GM19099 (cell line): Measurements from ENCODE around the gene ARRB1.

Source experiments
- POLR2A ChIP-seq: IDR thresholded peaks from 3 replicates; pipeline ENCODE4 v1.6.1; 2011; ENCODE audit warnings: low read depth; ENCODE audit not compliant: insufficient read length; ENCODE audit errors: extremely low read depth

The ARRB1 gene

GRCh38 chr11:75292943-75293342 lies 58.5 kb downstream of the ARRB1 start:
- no peak for TF ChIP-seq POLR2A

DNA sequence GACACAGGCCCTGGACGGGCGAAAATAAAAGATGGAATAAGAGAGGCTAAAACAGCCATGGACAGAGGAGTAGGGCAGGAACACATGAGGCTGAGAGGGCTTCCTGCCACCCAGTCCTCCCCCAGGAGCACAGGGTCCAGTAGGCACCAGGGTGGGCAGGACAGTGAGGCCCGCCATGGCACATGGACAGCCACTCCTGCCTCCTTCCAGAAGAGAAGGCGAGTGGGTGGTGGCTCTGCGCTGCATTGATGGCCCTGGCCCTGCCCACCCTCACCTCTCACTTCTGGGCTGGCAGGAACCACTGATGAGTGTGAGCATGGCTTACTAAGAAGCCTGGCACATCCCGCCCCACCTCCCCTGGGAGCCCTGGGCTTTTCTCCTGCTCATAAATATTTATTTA lies 59.7 kb downstream of the ARRB1 start:
- TF ChIP-seq POLR2A = no peak

DNA sequence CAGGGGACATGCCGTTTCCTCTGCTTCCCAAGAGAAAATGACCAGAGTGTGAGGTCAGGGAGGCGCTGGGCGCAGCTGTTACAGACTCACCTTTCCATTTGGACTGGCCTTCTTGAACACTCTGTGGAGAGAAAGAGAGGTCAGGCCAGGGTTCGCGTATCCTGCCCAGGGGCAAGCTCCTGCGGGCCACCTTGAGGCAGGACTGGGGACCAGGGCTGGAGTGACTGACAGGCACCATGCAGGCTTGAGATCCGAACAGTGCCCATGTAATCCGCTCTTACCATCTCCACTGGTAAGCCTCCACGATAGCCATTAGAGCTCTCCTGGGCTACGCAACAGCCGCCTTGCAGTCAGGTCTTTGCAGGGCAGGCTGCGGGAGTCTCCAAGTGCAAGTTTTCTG lies 61.5 kb downstream of the ARRB1 start:
- TF ChIP-seq POLR2A = no peak

GRCh38 chr11:75289511-75289760 lies 62.0 kb downstream of the ARRB1 start:
- TF ChIP-seq POLR2A = no peak

GRCh38 chr11:75287579-75287978 lies 63.9 kb downstream of the ARRB1 start:
- TF ChIP-seq POLR2A = no peak

GRCh38 chr11:75286826-75287465 lies 64.5 kb downstream of the ARRB1 start:
- TF ChIP-seq POLR2A = no peak

- no peak for TF ChIP-seq POLR2A
Observed at GRCh38 chr11:75285776-75286360, 65.6 kb downstream of the ARRB1 start.

DNA sequence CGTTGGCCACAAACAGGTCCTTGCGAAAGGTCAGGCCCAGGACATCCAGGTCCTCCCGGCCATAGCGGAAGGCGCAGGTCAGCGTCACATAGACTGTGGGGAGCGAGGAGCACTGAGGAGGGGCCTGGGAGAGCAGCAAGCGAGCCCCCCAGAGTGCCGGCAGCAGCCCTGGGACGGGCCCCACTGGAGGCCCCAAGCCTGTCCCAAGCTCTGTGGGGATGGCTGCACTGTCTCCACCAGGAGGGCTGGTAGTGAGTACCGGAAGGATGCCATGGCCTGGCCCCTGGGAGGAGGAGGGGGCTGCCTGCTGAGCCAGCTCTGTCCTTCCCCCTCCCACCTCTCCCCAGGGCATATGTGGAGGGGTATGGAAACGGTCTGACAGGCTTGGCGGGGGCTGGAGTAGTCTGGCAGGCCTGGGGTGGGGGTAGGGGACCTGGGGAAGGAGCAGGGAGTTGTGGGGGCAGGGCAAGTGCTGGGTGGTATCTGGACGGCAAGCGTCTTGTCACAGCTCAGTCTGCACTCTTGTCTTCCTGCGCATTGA lies 68.0 kb downstream of the ARRB1 start:
- no peak for TF ChIP-seq POLR2A

GRCh38 chr11:75281469-75282095 lies 69.9 kb downstream of the ARRB1 start:
- TF ChIP-seq POLR2A = no peak

DNA sequence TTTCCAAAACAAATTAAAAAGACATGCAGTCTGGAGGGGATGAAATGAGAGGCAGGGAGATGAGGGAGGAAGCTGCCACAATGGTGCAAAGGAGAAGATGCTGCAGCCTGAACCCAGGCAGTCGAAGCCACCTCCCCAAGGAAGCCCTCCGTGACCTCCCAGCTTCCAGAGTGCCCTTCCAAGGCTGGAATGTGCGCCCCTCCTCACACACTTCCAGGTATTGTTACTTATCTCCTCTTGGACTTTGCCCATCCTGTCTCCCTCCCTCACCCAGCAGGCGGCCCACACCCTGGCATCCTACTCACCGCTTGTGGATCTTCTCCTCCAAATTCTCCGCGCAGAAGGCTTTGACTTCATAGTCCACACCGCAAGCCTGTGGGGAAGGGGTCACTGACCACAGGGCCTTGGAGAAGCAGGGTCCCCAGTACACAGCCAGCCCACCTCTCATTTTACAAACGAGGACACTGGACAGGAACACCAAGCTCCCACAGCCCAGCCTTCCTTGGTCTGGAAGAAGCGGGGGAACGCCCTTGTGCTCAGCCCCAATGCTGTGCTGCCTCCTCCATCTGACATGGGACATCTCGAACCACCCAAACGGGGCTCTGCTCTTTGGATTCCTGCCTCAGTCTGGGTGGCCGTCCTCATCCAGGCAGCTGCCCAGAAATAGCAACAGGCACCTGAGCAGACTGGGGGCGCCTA lies 70.5 kb downstream of the ARRB1 start:
- TF ChIP-seq POLR2A = no peak

- no peak for TF ChIP-seq POLR2A
Observed at GRCh38 chr11:75280227-75280701, 71.2 kb downstream of the ARRB1 start.

GRCh38 chr11:75279273-75279672 lies 72.2 kb downstream of the ARRB1 start:
- no peak for TF ChIP-seq POLR2A

- TF ChIP-seq POLR2A = no peak
Observed at GRCh38 chr11:75277991-75278790, 73.3 kb downstream of the ARRB1 start.

DNA sequence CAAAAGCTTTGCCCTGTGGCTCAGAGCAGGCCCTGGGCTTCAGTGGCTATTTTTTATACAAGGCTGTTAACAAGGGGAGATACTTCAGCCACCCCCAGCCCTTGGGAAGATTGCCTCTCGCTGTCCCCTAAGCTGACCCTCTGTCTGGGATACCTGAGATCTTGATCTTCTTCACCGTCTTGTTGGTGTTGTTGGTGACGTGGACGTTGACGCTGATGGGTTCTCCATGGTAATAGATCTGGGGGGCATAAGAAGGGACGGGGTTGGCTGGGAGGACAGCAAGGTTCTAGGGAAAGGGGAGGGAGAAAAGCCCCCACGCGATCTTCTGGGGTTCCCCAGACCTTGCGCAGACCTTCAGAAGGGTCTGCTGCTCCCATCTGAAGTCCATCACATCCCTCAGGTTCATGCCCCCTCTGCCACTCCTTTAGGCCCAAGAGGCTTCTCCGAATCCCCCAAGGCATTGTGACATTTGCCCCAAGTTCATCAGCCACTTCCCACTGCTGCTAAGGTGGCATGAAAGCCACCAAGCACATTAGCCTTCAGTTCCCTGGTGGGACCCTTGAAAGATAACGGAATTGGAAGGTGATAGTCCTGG lies 74.2 kb downstream of the ARRB1 start:
- no peak for TF ChIP-seq POLR2A
